Astrocyte (in vitro differentiated cells and primary cell): ENCODE data around the gene CNGA1. TPM values are rescaled to one million over a fixed set of nuclear protein-coding genes. Genes with fewer than 3 reads are reported as not detected.

Source experiments
- DNase-seq: peaks from one replicate; pipeline ENCODE4 v3.0.0-alpha.2; 2010; ENCODE audit warnings: low read depth
- FAIRE-seq: peaks from 2 replicates; lab custom pipeline; 2011; peaks lifted over from hg19 to GRCh38; lab: Jason Lieb, UNC
- H2AFZ ChIP-seq: 2 replicates; pipeline ENCODE4 v1.6.0; 2012; ENCODE audit warnings: low read depth, low read length, inconsistent platforms
- H3K27ac ChIP-seq: 2 replicates; pipeline ENCODE4 v1.5.1; 2011; ENCODE audit warnings: low read depth, low read length, inconsistent platforms
- H3K27me3 ChIP-seq: 2 replicates; pipeline ENCODE4 v1.6.0; 2011; ENCODE audit warnings: low read length, inconsistent platforms; ENCODE audit not compliant: insufficient read depth
- H3K36me3 ChIP-seq: 2 replicates; pipeline ENCODE4 v1.5.1; 2011; ENCODE audit warnings: low read length, inconsistent platforms; ENCODE audit not compliant: insufficient read depth
- H3K4me1 ChIP-seq: 2 replicates; pipeline ENCODE4 v1.5.1; 2011; ENCODE audit warnings: low read length, inconsistent platforms; ENCODE audit not compliant: insufficient read depth
- H3K4me2 ChIP-seq: 2 replicates; pipeline ENCODE4 v1.6.0; 2012; ENCODE audit warnings: low read length, inconsistent platforms
- H3K4me3 ChIP-seq: 2 replicates; pipeline ENCODE4 v1.5.1; 2011; ENCODE audit warnings: low read depth, mild to moderate bottlenecking, low read length, inconsistent platforms; ENCODE audit not compliant: insufficient read depth
- H3K79me2 ChIP-seq: 2 replicates; pipeline ENCODE4 v1.6.0; 2012; ENCODE audit warnings: mild to moderate bottlenecking, low read length, inconsistent platforms; ENCODE audit not compliant: insufficient read depth
- H3K9ac ChIP-seq: 2 replicates; pipeline ENCODE4 v1.6.0; 2012; ENCODE audit warnings: mild to moderate bottlenecking, low read length, inconsistent platforms
- H3K9me3 ChIP-seq: 2 replicates; pipeline ENCODE4 v1.5.1; 2012; ENCODE audit warnings: low read depth, mild to moderate bottlenecking, low read length, inconsistent platforms; ENCODE audit not compliant: insufficient read depth
- H4K20me1 ChIP-seq: 2 replicates; pipeline ENCODE4 v1.6.0; 2012; ENCODE audit warnings: low read length, inconsistent platforms; ENCODE audit not compliant: insufficient read depth
- H3K27ac Mint-ChIP-seq: one replicate; pipeline ENCODE4 v1.8.0; 2021; ENCODE audit warnings: mild to moderate bottlenecking, mixed read lengths; ENCODE audit not compliant: unreplicated experiment
- H3K27me3 Mint-ChIP-seq: one replicate; pipeline ENCODE4 v1.8.0; 2021; ENCODE audit warnings: low read depth, mixed read lengths; ENCODE audit not compliant: unreplicated experiment
- H3K36me3 Mint-ChIP-seq: one replicate; pipeline ENCODE4 v1.8.0; 2021; ENCODE audit warnings: low read depth, mixed read lengths; ENCODE audit not compliant: unreplicated experiment
- H3K4me1 Mint-ChIP-seq: one replicate; pipeline ENCODE4 v1.8.0; 2021; ENCODE audit warnings: low read depth, mixed read lengths; ENCODE audit not compliant: unreplicated experiment
- H3K4me3 Mint-ChIP-seq: one replicate; pipeline ENCODE4 v1.8.0; 2021; ENCODE audit warnings: mild to moderate bottlenecking, moderate library complexity, mixed read lengths; ENCODE audit not compliant: unreplicated experiment
- H3K9me3 Mint-ChIP-seq: one replicate; pipeline ENCODE4 v1.8.0; 2021; ENCODE audit warnings: mild to moderate bottlenecking, mixed read lengths; ENCODE audit not compliant: unreplicated experiment
- EZH2 ChIP-seq: IDR thresholded peaks from 2 replicates; pipeline ENCODE4 v1.6.1; 2012; ENCODE audit warnings: mild to moderate bottlenecking, low read length, inconsistent platforms; ENCODE audit not compliant: insufficient read depth
- total RNA-seq: library from RNA; stranded (reverse); gene quantifications from 2 replicates; pipeline ENCODE4 v1.2.1, GENCODE V29; 2021
- TF ChIP-seq, protein P1 (sequence below): IDR thresholded peaks from 2 replicates; pipeline ENCODE4 v1.5.1; 2011; ENCODE audit warnings: low read depth, mild to moderate bottlenecking, inconsistent platforms, low read length, moderate library complexity; ENCODE audit not compliant: insufficient read depth

The CNGA1 gene
- total RNA-seq, 1 donor from 2014 or later, result not detected

DNA sequence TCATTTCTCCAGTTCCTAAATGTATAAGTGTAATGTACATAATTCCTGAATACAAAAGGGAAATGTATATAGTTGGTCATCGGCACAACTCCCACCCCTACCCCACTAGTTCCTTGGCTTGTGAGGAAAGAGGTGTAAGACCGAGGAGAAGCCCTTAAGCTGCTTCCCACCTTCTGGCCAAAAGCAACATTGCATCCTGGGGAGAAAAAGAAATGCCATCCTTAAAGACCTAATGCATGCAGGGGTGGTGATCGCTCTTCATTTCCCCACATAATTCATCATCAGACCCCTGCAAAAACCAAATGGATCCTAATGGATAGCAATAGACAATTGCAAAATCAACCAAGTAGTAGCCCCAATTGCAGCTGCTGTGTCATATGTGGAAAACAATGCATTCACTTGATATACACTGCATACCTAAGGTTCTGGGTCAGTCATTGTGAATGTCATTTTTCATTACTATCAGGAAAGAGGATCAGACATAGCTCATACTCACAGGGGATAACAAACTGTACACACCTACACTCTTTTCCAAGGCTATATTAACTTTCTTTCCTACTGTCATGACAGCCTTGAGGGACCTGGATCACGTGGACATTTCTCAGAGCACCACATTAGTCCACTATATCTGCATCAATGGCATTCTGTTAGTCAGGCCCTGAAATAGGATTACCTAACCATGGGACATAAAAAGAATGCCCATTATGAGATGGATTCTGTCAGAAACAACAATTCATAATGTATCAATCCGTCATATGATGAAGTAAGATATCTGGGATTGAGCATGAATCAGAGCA is 70.4 kb downstream of the CNGA1 start:
- no peaks in the 10 kb centered on the region for H3K36me3 ChIP-seq
- no peak overlapping the region for H3K4me2 ChIP-seq
- H3K79me2 ChIP-seq, result no peaks in the 10 kb centered on the region
- no peaks in the 10 kb centered on the region for H3K36me3 Mint-ChIP-seq
- no peaks in the 10 kb centered on the region for H3K4me1 ChIP-seq
- no peaks in the 10 kb centered on the region for H4K20me1 ChIP-seq
- TF ChIP-seq, protein P1, sequence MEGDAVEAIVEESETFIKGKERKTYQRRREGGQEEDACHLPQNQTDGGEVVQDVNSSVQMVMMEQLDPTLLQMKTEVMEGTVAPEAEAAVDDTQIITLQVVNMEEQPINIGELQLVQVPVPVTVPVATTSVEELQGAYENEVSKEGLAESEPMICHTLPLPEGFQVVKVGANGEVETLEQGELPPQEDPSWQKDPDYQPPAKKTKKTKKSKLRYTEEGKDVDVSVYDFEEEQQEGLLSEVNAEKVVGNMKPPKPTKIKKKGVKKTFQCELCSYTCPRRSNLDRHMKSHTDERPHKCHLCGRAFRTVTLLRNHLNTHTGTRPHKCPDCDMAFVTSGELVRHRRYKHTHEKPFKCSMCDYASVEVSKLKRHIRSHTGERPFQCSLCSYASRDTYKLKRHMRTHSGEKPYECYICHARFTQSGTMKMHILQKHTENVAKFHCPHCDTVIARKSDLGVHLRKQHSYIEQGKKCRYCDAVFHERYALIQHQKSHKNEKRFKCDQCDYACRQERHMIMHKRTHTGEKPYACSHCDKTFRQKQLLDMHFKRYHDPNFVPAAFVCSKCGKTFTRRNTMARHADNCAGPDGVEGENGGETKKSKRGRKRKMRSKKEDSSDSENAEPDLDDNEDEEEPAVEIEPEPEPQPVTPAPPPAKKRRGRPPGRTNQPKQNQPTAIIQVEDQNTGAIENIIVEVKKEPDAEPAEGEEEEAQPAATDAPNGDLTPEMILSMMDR, result no peak
- TF ChIP-seq EZH2, result no peak
- no peak overlapping the region for H3K4me3 Mint-ChIP-seq
- DNase-seq (no peak), FAIRE-seq (no peak)
- H3K4me3 ChIP-seq, result no peak overlapping the region
- no peak overlapping the region for H3K27ac ChIP-seq
- no peaks in the 10 kb centered on the region for H3K4me1 Mint-ChIP-seq
- no peaks in the 10 kb centered on the region for H3K27me3 ChIP-seq
- H3K27ac Mint-ChIP-seq, result no peak overlapping the region
- H3K9me3 ChIP-seq, result no peaks in the 10 kb centered on the region
- H3K9ac ChIP-seq, result no peak overlapping the region
- no peaks in the 10 kb centered on the region for H3K27me3 Mint-ChIP-seq
- no peaks in the 10 kb centered on the region for H3K9me3 Mint-ChIP-seq
- H2AFZ ChIP-seq, result no peak overlapping the region

GRCh38 chr4:47942081-47942819 is 74.2 kb downstream of the CNGA1 start:
- Histone ChIP-seq H3K4me1 (no peaks in the 10 kb centered on the region), H2AFZ (no peak overlapping the region), H3K27ac (no peak overlapping the region), H3K9ac (no peak overlapping the region), H3K36me3 (no peaks in the 10 kb centered on the region), H3K9me3 (no peaks in the 10 kb centered on the region), H3K4me3 (no peak overlapping the region), H3K27me3 (no peaks in the 10 kb centered on the region), H3K4me2 (no peak overlapping the region), H4K20me1 (no peaks in the 10 kb centered on the region), H3K79me2 (no peaks in the 10 kb centered on the region)
- Mint-ChIP-seq H3K36me3 (no peaks in the 10 kb centered on the region), H3K4me3 (no peak overlapping the region), H3K9me3 (no peaks in the 10 kb centered on the region), H3K27ac (no peak overlapping the region), H3K4me1 (no peaks in the 10 kb centered on the region), H3K27me3 (no peaks in the 10 kb centered on the region)
- TF ChIP-seq, protein P1, result no peak
- TF ChIP-seq EZH2, result no peak
- DNase-seq (no peak), FAIRE-seq (no peak)

DNA sequence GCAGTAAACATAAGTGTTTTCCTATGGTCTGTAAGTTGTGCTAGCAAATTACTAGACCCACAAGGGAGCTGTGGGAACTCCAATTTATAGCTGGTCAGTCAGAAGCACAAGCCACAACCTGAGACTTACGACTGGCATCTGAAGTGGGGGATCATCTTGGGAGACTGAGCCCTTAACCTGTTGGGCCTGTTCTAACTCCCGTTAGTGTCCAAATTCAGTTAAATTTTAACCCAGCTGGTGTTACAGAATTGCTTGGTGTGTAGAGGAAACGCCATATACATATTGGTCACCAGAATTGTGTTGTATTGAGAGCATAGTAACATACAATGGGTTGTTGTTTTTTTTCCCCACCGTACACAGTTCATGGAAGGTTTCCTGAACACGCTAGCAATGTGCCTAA is 77.0 kb downstream of the CNGA1 start:
- no peak overlapping the region for H3K9ac ChIP-seq
- Mint-ChIP-seq H3K36me3 (no peaks in the 10 kb centered on the region), H3K27me3 (no peaks in the 10 kb centered on the region), H3K4me1 (no peaks in the 10 kb centered on the region), H3K9me3 (no peaks in the 10 kb centered on the region), H3K4me3 (no peak overlapping the region), H3K27ac (no peak overlapping the region)
- H4K20me1 ChIP-seq, result no peaks in the 10 kb centered on the region
- H3K27me3 ChIP-seq, result no peaks in the 10 kb centered on the region
- no peak for FAIRE-seq
- H3K9me3 ChIP-seq, result no peaks in the 10 kb centered on the region
- no peak overlapping the region for H3K4me2 ChIP-seq
- DNase-seq, result no peak
- no peaks in the 10 kb centered on the region for H3K4me1 ChIP-seq
- H3K36me3 ChIP-seq, result no peaks in the 10 kb centered on the region
- no peak overlapping the region for H3K27ac ChIP-seq
- H3K79me2 ChIP-seq, result no peaks in the 10 kb centered on the region
- no peak overlapping the region for H2AFZ ChIP-seq
- no peak overlapping the region for H3K4me3 ChIP-seq
- no peak for TF ChIP-seq EZH2
- TF ChIP-seq, protein P1, result no peak
